Measurements from ENCODE around the gene ZNF385B. TPM values are rescaled to one million over a fixed set of nuclear protein-coding genes. Genes with fewer than 3 reads are reported as not detected.

The ZNF385B gene
- total RNA-seq, 1 experiment from 2014 or later: 9.3 TPM

GRCh38 chr2:179814050-179814449 lies 47.4 kb downstream of the ZNF385B start:
- TF ChIP-seq JUND (IDR thresholded peaks at IDR 0.05) (no peak), SRF (IDR thresholded peaks at IDR 0.05; ENCODE audit: low read depth) (no peak), EZH2phosphoT487 (IDR thresholded peaks at IDR 0.05; ENCODE audit: borderline replicate concordance) (no peak), ZNF274 (IDR thresholded peaks at IDR 0.05; ENCODE audit: low read depth, low read length) (no peak), EZH2 (IDR thresholded peaks at IDR 0.05) (no peak), EGR1 (IDR thresholded peaks at IDR 0.05; ENCODE audit: low read depth) (no peak), ZFX (IDR thresholded peaks at IDR 0.05) (no peak), POLR2AphosphoS5 (IDR thresholded peaks at IDR 0.05; ENCODE audit: low read depth, low read length) (no peak)
- TF ChIP-seq, protein P1, sequence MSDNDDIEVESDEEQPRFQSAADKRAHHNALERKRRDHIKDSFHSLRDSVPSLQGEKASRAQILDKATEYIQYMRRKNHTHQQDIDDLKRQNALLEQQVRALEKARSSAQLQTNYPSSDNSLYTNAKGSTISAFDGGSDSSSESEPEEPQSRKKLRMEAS (IDR thresholded peaks at IDR 0.05): no peak
- TF ChIP-seq, protein P2, sequence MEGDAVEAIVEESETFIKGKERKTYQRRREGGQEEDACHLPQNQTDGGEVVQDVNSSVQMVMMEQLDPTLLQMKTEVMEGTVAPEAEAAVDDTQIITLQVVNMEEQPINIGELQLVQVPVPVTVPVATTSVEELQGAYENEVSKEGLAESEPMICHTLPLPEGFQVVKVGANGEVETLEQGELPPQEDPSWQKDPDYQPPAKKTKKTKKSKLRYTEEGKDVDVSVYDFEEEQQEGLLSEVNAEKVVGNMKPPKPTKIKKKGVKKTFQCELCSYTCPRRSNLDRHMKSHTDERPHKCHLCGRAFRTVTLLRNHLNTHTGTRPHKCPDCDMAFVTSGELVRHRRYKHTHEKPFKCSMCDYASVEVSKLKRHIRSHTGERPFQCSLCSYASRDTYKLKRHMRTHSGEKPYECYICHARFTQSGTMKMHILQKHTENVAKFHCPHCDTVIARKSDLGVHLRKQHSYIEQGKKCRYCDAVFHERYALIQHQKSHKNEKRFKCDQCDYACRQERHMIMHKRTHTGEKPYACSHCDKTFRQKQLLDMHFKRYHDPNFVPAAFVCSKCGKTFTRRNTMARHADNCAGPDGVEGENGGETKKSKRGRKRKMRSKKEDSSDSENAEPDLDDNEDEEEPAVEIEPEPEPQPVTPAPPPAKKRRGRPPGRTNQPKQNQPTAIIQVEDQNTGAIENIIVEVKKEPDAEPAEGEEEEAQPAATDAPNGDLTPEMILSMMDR (IDR thresholded peaks at IDR 0.05 in 2 of 3, conservative IDR thresholded peaks at IDR 0.05 in 1 of 3; ENCODE audit: borderline replicate concordance in 1 of 3, insufficient read depth in 1 of 3, low read depth in 2 of 3, low read length in 2 of 3): no peak

More at GRCh38 chr2:179814050-179814449, 47.4 kb downstream of the ZNF385B start:
- H3K9ac ChIP-seq (ENCODE audit: low read length): no peak overlapping the region
- ChIA-PET POLR2A (no interaction called here), CTCF (no interaction called here), RAD21 (ENCODE audit: low non-redundant PET in 1 of 2, low total read pairs in 2 of 2, uncharacterized antibody in 2 of 2, unreplicated experiment in 2 of 2) (no interaction called here)
- no peaks in the 10 kb centered on the region for H3K79me2 ChIP-seq (ENCODE audit: insufficient read depth, low read length)
- H3K27ac ChIP-seq (ENCODE audit: low read depth, low read length): no peak overlapping the region
- no peak for ATAC-seq
- intact Hi-C loops (cut with micrococcal nuclease): no loop called here
- H3K4me3 ChIP-seq (replicated peaks in 1 of 2; ENCODE audit: low read depth in 1 of 2, low read length in 2 of 2): no peak overlapping the region
- H2AFZ ChIP-seq (ENCODE audit: low read depth, low read length, poor library complexity, severe bottlenecking): no peak overlapping the region
- no peaks in the 10 kb centered on the region; a peak in 1 of 4 replicates for H3K9me3 ChIP-seq (ENCODE audit: control insufficient read depth in 1 of 2, insufficient read depth in 1 of 2, low read depth in 1 of 2, low read length in 2 of 2)
- H3K9me2 ChIP-seq (ENCODE audit: insufficient read depth): no peaks in the 10 kb centered on the region
- DNase-seq (ENCODE audit: low read depth, low spot score): no peak
- no peaks in the 10 kb centered on the region for H3K27me3 ChIP-seq (ENCODE audit: insufficient read depth, low read length)
- H3K4me1 ChIP-seq (ENCODE audit: control insufficient read depth in 1 of 2, insufficient read depth in 2 of 2, low read length in 2 of 2): peaks cover 4 to 15% of the 10 kb centered on the region in 2 experiments; a peak in 3 of 4 replicates
- H3K4me2 ChIP-seq (ENCODE audit: low read length): no peak overlapping the region
- H4K20me1 ChIP-seq (ENCODE audit: insufficient read depth): no peaks in the 10 kb centered on the region
- H3K36me3 ChIP-seq (ENCODE audit: control insufficient read depth in 1 of 2, insufficient read depth in 2 of 2, low read length in 2 of 2): no peaks in the 10 kb centered on the region
- BruUV-seq (replicated peaks): no TSS peak

Measured in HCT116 (cell line).